Lower leg skin (tissue), 3 donors: ENCODE measurements around the gene MS4A12.

Experiments used
- CTCF ChIP-seq, 3 donors: fragments of 450-650 bp; IDR thresholded peaks; one replicate each; pipeline ENCODE4 v1.5.1; 2016; ENCODE audit warnings: antibody characterized with exemption in 3 of 3, mild to moderate bottlenecking in 3 of 3, moderate library complexity in 2 of 3
- POLR2A ChIP-seq, 2 donors: fragments of 450-650 bp; IDR thresholded peaks; one replicate each; pipeline ENCODE4 v1.6.1; 2016 to 2017; ENCODE audit warnings: antibody characterized with exemption in 2 of 2, mild to moderate bottlenecking in 1 of 2, moderate library complexity in 1 of 2

DNA sequence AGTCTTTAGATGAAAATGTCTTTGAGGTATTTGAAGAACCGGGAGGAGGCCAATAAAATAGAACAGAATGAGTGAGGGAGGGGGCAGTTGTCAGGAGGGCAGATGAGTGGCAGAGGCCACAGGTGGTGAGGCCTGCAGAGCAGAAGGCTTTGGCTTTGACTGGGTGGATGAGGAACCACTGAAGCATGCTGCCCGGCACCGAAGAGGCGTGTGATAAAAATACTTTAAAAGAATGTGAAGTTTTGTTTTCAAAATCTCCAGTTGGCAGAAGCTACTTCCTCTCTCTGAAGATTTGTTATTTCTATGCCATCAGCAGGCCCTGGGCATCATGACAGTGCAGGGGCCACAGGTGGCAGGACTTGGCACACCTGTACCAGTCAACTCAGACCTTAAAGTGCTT is 6.3 kb downstream of the MS4A12 start:
- TF ChIP-seq CTCF (IDR thresholded peaks at IDR 0.05) (no peak), POLR2A (IDR thresholded peaks at IDR 0.05) (no peak)
